ENCODE results near the gene OR1A1.
"Not testable (repeated sequence)": the region's sequence is repeated elsewhere in the genome, so short reads cannot be mapped to it uniquely, and the experiment has no call there.

Gene OR1A1, protein sequence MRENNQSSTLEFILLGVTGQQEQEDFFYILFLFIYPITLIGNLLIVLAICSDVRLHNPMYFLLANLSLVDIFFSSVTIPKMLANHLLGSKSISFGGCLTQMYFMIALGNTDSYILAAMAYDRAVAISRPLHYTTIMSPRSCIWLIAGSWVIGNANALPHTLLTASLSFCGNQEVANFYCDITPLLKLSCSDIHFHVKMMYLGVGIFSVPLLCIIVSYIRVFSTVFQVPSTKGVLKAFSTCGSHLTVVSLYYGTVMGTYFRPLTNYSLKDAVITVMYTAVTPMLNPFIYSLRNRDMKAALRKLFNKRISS

DNA sequence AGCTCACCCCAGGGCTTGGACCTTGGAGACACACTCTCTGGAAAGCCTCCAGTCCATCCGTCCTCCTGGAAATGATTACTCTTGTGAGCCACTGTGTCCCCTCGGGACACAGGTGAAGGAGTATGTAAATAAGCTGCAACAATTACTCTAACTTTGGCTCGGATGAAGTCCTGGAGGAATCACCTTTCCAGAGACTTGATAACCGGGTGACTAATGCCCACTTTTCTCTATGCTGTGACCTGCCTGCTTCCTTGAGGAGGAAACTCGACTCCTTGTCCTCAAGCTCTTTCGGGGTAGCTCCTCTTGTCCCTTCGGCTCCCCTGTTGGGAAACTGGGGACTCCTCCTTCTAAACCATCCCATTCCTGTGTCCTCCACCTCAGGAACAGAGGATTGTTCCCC, at the start of gene OR1A1:
TSS of gene OR1A1 (plus strand) at position 301 of the 400 bp plus-strand sequence. CDS start 7,954 bp downstream, outside the sequence.
- DNase-seq: no peak
- in situ Hi-C loops (cut with HindIII; ENCODE audit: low pct_ligation_motif_present, low pct_unique_long_range_greater_than_20kb, low sequenced_read_pairs): no loop called here

DNA sequence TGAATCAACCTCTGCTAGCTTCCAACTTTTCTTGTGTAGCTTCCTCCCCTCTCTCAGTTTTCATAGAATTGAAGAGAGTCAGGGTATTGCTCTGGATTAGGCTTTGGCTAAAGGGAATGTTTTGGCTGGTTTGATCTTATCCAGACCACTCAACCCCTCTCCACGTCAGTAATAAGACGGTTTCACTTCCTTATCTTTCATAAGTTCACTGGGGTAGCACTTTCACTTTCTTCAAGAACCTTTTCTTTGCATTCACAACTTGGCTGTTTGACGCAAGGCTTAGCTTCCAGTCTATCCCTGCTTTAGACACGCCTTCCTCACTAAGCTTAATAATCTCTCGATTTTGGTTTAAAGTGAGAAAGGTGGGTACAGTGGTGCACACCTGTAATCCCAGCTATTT, 39.9 kb upstream of the OR1A1 start:
- in situ Hi-C loops (cut with HindIII; ENCODE audit: low pct_ligation_motif_present, low pct_unique_long_range_greater_than_20kb, low sequenced_read_pairs): no loop called here
- no peak for DNase-seq

DNA sequence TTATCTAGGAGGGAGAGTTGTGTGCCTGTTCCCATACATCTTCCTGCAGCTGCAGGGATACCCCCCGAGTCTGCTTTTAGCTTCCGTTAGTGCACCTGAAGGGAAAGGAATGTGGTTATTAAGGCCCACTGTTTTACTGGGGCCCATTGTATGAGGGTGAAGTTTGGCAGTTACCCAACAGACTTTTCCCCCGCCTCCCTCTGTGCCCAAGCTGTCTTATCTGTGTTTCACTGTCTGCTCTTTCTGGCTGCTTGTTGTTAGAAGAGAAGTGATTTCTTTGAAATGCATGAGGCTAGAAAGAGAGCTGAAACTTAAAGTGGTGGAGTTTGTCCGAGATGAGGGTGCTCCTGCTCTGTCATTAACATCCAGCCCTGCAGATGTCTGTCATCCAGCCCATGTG, 17.5 kb upstream of the OR1A1 start:
- in situ Hi-C loops (cut with HindIII; ENCODE audit: low pct_ligation_motif_present, low pct_unique_long_range_greater_than_20kb, low sequenced_read_pairs): no loop called here
- no peak for DNase-seq

DNA sequence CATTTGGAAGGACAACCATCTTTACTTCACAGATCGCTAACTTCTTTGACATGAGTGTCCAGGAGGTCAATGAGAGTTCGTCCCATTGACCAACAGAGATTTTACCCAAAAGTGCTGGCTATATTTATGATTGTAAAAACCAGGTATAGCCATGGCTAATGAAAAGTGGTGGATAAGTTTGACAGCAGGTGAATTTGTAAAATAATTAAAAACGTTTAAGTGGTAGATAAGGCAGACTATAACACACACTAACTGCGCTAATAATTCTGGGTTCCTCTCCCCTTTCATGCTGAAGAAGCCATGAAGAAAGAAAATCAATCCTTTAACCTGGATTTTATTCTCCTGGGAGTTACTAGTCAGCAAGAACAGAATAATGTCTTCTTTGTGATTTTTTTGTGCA, 10.2 kb upstream of the OR1A1 start, which contains the start of gene OR1A2:
TSS of gene OR1A2 (plus strand) at position 301 of the 400 bp plus-strand sequence. CDS start at position 301, 0 bp downstream.
- DNase-seq: no peak
- in situ Hi-C loops (cut with HindIII; ENCODE audit: low pct_ligation_motif_present, low pct_unique_long_range_greater_than_20kb, low sequenced_read_pairs): no loop called here

DNA sequence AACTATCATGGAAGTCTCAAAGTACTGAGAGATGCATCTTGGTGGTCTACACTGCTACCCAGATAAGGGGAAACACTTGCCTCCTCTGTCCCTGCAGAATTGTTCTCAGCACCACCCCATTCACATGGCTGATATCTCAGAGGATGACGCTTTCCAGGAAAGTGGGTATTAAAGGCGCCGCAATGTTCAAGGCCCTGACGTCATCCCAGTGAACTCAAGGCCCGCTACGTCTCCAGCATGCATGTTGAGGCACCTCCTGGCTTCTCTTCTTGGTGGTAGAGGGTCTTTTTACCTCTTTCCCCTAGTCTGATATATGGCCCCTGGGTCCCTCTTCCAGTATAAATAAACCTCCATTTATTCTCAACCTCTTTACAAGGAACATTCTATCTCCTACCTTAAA, 1.0 kb downstream of the OR1A1 start:
- no peak for DNase-seq
- in situ Hi-C loops (cut with HindIII; ENCODE audit: low pct_ligation_motif_present, low pct_unique_long_range_greater_than_20kb, low sequenced_read_pairs): no loop called here

DNA sequence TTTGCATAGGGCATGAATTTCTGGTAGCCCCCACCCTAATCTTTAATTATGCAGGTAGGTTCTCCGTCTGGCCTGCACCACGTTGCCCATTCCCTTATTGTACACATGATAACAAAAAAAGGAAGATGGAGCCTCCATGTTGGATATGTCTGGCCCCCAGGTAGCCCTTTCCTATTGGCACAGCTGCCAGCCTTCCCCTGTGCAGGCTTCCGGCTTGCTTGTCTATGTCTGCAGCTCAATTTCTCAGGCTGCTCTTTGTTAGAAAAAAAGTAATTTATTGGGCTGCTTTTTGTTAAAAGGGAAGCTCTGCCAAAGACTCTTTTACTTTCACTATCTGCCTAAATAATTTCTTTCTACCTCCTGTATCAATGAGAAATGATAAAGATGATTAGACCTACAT, 5.5 kb downstream of the OR1A1 start:
- in situ Hi-C loops (cut with HindIII; ENCODE audit: low pct_ligation_motif_present, low pct_unique_long_range_greater_than_20kb, low sequenced_read_pairs): no loop called here
- no peak for DNase-seq

DNA sequence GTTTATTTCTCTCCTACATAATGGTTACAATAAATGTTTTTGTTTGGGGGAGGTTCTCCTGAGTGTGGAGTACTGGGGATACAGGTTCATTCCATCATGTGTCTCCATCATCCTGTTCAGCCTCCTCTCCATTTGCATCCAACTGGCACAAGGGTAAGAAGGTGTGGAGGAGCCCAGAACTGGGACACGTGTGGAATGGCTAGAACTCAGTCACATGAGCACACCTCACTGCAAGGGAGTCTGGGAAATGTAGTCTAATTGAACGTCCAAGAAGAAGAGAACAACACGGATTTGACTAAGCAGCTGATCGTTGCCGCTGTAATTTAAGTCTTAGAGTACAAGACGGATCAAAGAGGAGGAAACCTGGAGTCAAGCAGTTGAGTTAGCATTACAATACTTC, 6.1 kb downstream of the OR1A1 start:
- no peak for DNase-seq
- in situ Hi-C loops (cut with HindIII; ENCODE audit: low pct_ligation_motif_present, low pct_unique_long_range_greater_than_20kb, low sequenced_read_pairs): no loop called here

DNA sequence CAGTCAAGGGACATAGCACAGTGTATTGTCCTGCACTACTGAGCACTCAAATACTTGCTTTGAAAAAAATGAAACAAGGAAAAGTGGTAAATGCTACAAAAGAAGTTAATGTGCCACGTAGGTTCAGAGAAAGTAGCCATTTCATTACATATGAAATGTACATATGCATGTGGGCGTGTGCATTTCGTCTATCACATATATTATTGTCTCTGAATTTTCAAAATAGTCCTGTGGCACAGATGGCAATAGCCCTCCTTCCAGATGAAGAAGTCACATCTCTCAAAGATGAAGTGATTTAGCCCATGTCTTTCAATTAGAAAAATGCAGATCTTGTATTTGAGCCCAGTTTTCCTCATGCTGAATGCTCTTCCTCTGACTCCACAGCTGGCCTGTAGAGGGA, 12.5 kb downstream of the OR1A1 start:
- DNase-seq; in situ Hi-C loops (cut with HindIII; ENCODE audit: low pct_ligation_motif_present, low pct_unique_long_range_greater_than_20kb, low sequenced_read_pairs): not testable (repeated sequence)

DNA sequence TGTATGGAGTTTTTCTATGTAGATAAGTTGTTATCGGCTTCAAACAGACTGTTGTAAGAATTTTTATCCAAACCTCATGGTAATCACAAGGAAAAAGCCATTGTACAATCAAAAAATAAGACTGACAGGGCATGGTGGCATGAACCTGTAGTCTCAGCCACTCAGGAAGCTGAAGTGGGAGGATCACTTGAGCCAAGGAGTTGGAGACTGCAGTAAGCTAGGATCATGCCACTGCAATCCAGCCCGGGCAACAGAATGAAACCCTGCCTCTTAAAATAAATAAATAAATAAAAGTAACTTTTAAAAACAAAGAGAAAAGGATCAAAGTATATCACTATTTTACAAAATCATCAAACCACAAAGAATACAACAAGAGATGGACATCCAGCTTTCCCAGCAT, 14.4 kb downstream of the OR1A1 start:
- in situ Hi-C loops (cut with HindIII; ENCODE audit: low pct_ligation_motif_present, low pct_unique_long_range_greater_than_20kb, low sequenced_read_pairs): no loop called here
- no peak for DNase-seq

DNA sequence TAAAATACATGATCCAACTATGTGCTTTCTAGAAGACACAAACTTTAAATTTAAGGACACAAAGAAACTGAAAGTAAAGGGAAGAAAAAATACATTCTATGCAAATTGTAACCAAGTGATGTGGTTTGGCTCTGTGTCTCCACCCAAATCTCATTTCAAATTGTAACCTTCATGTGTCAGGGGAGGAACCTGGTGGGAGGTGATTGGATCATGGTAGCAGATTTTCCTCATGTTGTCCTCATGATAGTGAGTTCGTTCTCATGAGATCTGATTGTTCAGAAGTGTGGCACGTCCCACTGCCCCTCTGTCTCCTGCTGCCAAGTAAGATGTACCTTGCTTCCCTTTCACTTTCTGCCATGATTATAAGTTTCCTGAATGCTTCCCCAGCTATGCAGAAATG, 15.0 kb downstream of the OR1A1 start:
- in situ Hi-C loops (cut with HindIII; ENCODE audit: low pct_ligation_motif_present, low pct_unique_long_range_greater_than_20kb, low sequenced_read_pairs): no loop called here
- no peak for DNase-seq

DNA sequence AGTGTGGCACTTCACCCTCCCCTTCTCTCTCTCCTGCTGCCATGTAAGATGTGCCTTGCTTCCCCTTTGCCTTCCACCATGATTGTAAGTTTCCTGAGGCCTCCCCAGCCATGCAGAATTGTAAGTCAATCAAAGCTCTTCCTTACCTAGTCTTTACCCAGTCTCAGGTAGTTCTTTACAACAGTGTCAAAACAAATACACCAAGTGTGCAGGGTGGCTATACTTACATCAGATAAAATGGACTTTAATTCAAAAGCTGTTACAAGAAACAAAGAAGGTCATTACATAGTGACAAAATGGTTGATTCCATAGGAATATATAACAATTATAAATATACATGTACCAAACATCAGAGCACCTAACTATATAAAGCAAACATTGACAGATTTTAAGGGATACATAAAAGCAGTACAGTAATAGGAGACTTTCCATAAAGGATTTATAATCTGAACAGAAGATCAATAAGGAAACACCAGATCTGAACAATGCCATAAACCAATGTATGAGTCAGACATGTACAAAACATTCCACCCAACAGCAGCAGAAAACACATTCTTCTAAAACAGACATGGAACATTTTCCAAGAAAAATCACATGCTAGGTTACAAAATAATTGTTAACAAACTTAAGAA, 17.4 kb downstream of the OR1A1 start:
- DNase-seq; in situ Hi-C loops (cut with HindIII; ENCODE audit: low pct_ligation_motif_present, low pct_unique_long_range_greater_than_20kb, low sequenced_read_pairs): not testable (repeated sequence)

DNA sequence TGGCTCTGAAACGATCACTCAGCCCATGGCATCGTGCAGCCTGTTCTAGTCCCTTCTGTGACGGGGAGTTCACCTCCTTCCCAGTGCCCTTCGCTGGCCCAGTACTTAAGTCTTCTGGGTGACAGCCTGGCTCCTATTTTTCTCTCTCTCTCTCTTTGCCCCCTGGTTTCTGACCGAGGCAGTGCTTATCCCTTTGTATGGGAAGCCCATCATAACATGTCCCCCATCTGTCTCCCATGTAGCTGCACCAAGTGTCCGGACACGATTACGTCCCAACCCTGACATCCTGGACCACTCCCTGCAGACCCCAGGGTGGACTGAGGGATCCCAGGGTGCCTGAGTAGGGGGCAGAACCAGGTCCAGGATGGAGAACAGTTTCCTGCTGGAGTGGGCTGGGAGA, 24.8 kb downstream of the OR1A1 start:
- in situ Hi-C loops (cut with HindIII; ENCODE audit: low pct_ligation_motif_present, low pct_unique_long_range_greater_than_20kb, low sequenced_read_pairs); DNase-seq: not testable (repeated sequence)

DNA sequence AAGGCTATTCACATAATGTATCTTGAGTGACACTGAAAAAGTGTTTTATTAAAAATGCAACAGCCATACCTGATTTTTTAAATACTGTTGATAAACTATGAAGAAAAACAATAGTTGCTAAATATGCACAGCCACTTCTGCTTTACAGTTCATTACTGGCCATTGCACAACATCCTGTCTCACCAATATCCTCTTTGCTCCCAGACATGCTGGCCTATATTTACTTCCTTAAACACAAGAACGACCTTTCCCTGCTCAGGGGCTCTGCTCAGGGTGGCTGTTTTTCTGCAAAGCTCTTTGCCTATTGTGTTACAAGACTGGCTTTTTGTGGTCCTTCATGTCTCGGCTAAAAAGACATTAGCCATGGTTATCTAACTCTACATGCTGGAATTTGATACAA, 31.2 kb downstream of the OR1A1 start:
- in situ Hi-C loops (cut with HindIII; ENCODE audit: low pct_ligation_motif_present, low pct_unique_long_range_greater_than_20kb, low sequenced_read_pairs); DNase-seq: not testable (repeated sequence)

DNA sequence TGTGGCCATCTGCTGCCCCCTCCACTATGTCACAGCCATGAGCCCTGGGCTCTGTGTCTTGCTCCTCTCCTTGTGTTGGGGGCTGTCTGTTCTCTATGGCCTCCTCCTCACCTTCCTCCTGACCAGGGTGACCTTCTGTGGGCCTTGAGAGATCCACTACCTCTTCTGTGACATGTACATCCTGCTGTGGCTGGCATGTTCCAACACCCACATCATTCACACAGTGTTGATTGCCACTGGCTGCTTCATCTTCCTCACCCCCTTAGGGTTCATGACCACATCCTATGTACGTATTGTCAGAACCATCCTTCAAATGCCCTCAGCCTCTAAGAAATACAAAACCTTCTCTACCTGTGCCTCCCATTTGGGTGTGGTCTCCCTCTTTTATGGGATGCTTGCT, 33.6 kb downstream of the OR1A1 start:
- DNase-seq; in situ Hi-C loops (cut with HindIII; ENCODE audit: low pct_ligation_motif_present, low pct_unique_long_range_greater_than_20kb, low sequenced_read_pairs): not testable (repeated sequence)

DNA sequence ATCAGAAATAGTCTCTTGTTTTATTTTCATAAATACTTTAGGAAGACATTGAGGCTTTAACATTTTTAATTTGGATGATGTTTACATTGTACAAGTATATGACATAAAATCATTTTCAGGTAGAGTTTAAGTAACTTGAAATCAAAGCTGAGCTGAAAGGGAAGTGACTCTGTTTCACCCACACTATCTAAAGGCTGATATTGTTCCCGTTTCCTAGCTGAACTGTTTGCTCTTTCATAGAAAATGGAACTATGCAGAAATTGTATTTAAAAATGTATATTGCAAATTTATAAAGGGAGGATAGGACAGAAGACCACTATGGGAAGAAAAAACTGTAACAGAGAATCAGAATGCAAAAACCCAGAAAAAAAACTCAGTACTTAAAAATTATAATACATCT, 37.4 kb downstream of the OR1A1 start:
- DNase-seq; in situ Hi-C loops (cut with HindIII; ENCODE audit: low pct_ligation_motif_present, low pct_unique_long_range_greater_than_20kb, low sequenced_read_pairs): not testable (repeated sequence)

DNA sequence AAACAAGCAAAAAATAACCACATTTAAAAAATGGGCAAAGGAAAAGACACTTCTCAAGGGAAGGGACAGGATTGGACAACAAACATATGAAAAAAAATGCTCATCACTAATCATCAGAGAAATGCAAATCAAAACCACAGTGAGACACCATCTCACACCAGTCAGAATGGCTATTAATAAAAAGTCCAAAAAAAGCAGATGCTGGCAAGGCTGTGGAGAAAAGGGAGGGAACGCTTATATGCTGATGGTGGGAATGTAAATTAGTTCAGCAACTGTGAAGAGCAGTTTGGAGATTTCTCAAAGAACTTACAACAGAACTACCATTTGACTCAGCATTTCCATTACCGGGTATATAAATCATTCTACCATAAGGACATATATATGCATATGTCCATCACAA, 41.5 kb downstream of the OR1A1 start:
- in situ Hi-C loops (cut with HindIII; ENCODE audit: low pct_ligation_motif_present, low pct_unique_long_range_greater_than_20kb, low sequenced_read_pairs); DNase-seq: not testable (repeated sequence)

DNA sequence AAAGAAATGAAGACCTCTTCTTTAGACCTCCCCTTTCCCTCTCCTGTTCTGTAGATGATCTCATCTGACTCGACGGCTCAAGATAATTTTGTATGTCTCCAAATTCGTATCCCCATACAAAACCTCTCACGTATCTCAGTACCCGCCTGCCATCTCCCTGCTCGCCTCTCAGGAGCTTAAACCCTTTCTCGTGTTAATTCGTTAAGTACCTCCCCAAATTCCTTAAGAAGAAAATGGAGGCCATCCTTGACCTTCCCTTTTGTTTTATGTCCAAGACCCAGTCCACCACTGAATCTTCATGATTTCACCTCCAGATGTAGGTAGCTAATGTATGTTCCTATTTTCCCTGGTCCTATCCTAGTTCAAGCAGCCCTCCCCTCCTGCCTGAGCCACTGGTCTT, 49.1 kb downstream of the OR1A1 start:
- in situ Hi-C loops (cut with HindIII; ENCODE audit: low pct_ligation_motif_present, low pct_unique_long_range_greater_than_20kb, low sequenced_read_pairs): no loop called here

DNA sequence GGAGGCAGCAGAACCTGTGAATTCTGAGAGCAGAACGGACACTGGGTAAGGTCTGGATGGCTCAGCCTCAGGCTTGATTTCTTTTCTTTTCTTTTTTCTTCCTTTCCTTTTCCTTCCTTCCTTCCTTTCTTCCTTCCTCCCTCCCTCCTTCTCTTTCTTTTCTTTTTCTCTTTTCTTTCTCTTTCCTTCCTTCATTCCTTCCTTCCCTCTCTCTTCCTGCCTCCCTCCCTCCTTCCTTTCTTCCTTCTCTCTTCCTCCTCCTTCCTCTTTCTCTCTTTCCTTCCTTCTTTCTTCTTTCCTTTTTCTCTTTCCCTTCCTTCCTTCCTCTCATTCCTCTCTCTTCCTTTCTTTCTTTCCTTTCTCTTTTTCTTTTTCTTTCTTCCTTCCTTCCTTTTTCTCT, 52.7 kb downstream of the OR1A1 start:
- no peak for DNase-seq
- in situ Hi-C loops (cut with HindIII; ENCODE audit: low pct_ligation_motif_present, low pct_unique_long_range_greater_than_20kb, low sequenced_read_pairs): no loop called here

More for the DNA sequence above, 49.1 kb downstream of the OR1A1 start:
- DNase-seq: no peak

DNA sequence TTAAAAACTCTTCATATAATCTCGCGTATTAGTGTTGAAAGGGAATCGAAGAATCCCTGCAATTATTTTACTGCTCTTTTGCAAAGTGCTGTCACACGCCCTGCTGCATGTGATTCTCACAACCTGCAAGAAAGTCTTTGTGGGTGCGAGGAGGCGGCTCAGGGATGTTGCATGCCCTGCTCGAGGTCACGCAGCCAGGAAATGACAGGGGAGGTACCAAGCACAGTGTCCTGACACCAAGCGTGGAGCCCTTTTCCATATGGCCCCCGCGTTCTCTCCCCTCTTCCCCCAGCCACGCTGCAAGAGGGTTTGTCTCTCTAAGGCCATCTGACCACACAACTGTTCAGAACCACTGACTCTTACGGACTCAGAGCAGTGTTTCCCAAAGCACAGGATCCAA, 53.1 kb downstream of the OR1A1 start:
- in situ Hi-C loops (cut with HindIII; ENCODE audit: low pct_ligation_motif_present, low pct_unique_long_range_greater_than_20kb, low sequenced_read_pairs): no loop called here
- DNase-seq: no peak

Measured in ACHN (cell line).